HG02678 (cell line): ENCODE results near the gene WSB1.
"Not testable (repeated sequence)": the region's sequence is repeated elsewhere in the genome, so short reads cannot be mapped to it uniquely, and the experiment has no call there.

Source experiments
- ATAC-seq: cut with Tn5 transposase; IDR thresholded peaks from one replicate; pipeline ENCODE4 v1.9.1; 2021; ENCODE audit warnings: mild to moderate bottlenecking, moderate library complexity; ENCODE audit not compliant: unreplicated experiment

The WSB1 gene

DNA sequence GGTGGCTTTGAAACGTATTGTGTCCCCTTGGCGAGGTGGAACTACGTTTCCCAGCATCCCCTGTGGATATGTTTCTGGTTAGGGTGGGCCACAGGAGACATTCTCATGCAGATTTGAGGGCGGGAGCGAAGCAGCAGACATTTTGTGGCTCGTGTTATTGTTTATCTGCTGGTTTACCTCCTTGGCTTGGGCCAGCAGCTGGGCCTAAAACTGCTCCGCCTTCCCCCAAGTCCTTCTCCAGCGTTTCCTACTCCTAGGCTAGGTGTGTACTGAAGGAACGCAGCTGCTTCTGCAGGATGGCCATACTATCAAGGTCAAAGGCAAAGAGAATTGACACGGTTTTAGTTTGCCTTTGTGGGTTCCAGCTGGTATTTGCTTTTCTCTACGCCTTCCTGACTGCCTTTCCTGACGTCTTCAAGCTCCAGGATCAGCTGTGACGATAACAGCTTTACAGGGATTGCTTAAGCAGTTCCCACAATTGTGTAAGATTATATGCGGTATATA lies 17.2 kb upstream of the WSB1 start:
- ATAC-seq, result no peak

DNA sequence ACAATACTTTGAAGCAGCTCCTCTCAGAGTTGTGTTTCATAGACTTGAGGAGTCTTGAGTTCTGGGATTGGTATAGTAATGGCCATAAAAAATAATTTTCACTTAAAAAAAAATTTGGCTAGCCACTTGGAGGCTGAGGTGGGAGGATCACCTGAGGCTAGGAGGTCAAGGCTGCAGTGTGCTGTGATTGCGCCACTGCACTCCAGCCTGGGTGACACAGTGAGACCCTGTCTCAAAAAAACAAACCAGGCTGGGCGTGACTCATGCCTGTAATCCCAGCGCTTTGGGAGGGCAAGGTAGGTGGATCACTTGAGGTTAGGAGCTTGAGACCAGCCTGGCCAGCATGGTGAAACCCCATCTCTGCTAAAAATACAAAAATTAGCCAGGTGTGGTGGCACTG lies 14.8 kb upstream of the WSB1 start:
- not testable (repeated sequence) for ATAC-seq

DNA sequence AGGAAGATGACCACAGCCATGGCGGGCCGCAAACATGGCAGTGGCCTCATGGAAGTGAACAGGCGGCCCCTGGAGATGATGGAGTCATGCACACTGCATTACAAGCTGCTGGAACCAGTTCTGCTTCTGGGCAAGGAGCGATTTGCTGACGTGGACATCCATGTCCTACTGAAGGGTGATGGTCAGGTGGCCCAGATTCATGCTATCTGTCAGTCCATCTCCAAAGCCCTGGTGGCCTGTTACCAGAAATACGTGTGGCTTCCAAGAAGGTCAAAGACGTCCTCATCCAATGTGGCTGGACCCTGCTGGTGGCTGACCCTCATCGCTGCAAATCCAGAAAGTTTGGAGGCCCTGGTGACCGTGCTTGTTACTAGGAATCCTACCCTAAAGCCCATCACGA lies 13.4 kb upstream of the WSB1 start:
- no peak for ATAC-seq

DNA sequence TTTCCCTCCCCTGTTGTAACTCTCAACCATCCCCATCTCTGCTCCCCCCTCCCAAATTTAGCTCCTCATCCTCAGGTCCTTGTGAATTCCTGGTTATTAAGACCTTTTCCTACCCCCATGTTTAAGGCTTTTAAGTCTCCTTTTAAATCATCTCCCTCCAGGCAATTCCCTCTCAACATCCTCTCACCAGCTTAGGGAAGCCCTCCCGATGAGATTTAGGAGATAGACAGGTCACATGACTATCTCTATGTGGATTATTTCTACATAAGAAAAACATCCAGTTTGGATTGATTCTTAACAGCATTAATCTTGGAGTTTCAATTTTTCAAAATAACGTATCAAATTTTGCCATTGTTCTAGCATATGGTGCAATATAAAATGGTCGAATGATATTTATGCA lies 12.5 kb upstream of the WSB1 start:
- no peak for ATAC-seq

- peak; percentile 71 for ATAC-seq
Measured at GRCh38 chr17:27282054-27282551, 11.8 kb upstream of the WSB1 start.

DNA sequence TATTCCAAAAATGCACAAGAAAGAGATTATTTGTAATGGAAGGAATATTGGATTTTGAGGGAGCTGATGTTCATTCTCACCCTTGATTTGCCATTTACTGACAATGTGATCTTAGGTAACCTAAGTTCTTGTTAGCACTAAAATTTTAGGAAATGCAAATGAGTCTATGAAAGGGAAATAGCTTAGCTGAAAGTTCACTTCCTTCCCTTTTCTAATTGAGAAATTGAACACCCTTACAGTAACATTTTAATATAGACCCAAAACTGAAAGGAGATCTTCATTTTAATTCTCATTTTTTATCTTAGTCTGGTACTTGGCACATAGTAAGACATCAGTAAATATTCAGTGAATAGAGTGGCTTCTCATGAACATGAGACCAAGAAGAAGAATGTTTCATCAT lies 10.9 kb upstream of the WSB1 start:
- no peak for ATAC-seq

DNA sequence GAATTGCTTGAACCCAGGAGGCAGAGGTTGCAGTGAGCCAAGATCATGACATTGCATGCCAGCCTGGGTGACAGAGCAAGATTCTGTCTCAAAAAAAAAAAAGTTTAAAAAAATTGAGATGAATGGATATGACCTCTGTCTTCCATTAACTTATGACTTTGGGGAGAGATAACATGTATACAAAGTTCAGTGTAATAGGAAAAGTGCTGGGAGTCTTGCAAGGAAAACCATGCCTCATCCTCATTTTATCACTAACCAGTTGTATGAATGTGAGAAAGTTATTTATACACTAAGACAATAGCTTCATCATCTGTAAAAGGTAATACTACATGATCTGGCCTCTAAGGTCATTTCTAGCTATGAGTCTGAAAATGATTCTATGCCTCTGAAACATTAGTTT lies 10.2 kb upstream of the WSB1 start:
- no peak for ATAC-seq

DNA sequence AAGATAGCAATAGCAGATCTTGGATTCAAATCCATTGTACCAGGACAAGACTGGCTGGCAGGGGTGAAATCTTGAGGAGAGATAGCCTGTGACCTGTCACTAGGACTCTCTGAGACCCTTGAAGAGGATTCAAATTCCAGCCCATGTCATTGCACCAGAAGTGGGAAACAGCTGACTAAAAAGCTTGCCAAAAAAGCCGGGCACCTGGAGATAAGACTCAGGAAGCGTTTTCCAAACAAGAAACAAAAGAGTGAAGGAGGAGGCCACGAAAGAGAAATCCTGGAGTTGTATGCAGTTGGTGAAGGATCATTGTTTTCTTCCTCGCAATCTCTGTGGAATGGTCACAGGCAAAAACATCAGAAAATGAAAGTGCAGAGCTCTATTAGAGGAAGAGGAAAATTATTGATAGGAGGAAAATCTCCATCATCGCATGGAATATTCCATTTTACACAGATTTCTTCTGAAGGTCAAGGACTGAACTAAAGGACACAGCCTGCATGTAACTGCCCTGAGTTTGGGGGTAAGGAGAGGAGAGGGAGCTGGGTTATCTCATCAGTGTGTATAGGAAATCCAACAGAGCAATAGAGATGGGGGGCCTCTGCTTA lies 9.0 kb upstream of the WSB1 start:
- no peak for ATAC-seq

DNA sequence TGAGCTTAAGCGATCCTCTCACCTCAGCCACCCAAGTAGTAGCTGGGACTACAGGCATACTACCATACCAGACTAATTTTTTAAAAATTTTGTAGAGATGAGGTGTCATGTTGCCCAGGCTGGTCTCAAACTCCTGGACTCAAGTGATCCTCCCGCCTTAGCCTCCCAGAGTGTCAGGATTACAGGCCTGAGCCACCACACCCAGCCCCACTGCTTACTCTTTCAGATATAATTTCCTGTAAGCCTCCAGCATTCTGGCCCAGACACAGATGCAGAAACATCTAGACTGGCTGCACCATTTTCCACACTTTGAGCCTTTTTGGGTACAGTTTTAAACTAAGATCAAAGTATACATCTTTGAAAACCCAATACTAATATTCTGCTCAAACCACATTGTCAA lies 8.4 kb upstream of the WSB1 start:
- no peak for ATAC-seq

- no peak for ATAC-seq
Measured at GRCh38 chr17:27288183-27288582, 5.7 kb upstream of the WSB1 start.

DNA sequence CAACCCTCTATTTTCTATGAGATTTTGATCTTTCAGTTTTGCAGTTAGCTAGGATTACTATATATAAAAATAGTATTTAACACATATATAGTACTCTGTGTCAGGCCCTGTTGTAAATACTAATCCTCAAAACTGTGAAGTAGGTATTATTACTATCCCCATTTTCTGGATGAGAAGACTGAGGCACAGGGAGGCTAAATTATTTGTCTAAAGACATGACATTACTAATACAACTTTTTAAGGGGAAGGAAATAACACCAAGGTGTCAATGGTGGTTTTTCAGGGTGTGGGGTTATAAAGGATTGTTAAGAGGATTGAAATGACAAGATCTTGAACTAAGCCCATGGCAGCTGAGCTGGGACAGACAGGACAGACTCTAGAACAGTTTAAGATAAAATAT lies 4.1 kb upstream of the WSB1 start:
- no peak for ATAC-seq

GRCh38 chr17:27290916-27291598 lies 2.9 kb upstream of the WSB1 start:
- no peak for ATAC-seq

- ATAC-seq, result no peak
Measured at GRCh38 chr17:27293359-27293897, 486 bp upstream of the WSB1 start.

DNA sequence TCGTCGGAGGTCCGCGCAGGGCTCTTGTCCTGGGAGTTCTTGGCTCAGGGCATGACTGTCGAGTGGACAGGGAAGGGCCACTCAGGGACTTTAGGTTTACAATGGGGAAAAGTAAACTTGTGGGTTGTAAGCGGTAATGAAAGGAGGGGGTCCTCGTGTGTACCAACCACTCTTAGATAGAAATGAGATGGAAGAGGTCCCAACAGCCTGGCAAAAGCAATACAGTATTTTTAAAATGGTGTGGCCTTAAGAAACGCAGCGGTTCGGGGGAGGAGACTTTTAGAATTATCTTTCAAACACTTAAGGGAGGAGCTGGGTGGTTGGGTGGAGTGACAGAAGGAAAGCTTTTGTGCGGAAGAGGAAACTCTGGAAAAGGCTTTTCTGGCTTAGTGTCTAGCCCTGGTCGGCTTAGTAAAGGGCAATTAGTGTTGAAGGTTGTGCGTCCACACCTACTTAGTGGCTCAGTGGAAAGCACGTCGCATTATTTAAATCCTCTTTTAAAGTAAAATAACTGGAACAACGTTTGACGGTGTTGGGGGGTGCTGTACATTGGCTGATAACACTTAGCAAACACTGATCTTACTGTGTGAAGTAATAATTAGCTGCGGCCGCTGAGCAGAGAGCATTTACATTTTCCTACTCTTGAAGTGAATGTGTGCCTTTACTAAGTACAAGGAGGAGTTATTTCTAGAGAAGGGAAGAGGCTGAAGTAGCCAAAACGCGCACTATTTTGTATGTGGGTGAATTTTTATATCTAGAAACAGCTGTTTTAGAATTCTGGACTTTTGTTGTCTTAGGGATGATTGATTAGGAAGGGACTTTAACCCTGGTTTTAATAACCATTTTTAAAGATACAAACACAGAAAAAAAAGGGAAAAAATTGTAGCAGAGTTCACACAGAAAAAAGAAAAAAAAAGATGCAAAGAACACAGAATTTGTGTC lies 1.0 kb downstream of the WSB1 start:
- ATAC-seq, result peak; percentile 60

DNA sequence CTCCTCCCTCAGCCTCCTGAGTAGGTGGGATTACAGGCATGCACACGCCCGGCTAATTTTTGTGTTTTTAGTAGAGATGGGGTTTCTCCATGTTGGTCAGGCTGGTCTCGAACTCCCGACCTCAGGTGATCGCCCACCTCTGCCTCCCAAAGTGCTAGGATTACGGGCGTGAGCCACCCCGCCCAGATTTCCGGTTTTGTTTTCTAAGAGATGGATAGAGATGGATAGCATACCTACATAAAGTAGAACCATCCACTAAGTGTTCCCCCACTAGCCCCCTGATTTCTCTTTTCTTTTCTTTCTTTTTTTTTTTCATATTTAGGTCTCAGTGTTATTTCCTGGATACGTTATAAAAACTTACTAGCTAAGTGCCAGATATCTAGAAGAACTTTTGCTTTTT lies 2.0 kb downstream of the WSB1 start:
- ATAC-seq, result no peak

- no peak for ATAC-seq
Measured at GRCh38 chr17:27296428-27296979, 2.6 kb downstream of the WSB1 start.

GRCh38 chr17:27299384-27300049 lies 5.6 kb downstream of the WSB1 start:
- no peak for ATAC-seq

- no peak for ATAC-seq
Measured at GRCh38 chr17:27303734-27304133, 9.8 kb downstream of the WSB1 start.

- ATAC-seq, result no peak
Measured at GRCh38 chr17:27306276-27306835, 12.4 kb downstream of the WSB1 start.

GRCh38 chr17:27310565-27311110 lies 16.7 kb downstream of the WSB1 start:
- no peak for ATAC-seq
